IMR-90 (cell line): ENCODE measurements around the gene C16orf74.

Experiments
- BHLHE40 ChIP-seq: fragments of 150-350 bp; IDR thresholded peaks from 2 replicates; pipeline ENCODE4 v1.6.1; 2016; ENCODE audit warnings: mild to moderate bottlenecking, low read depth, low read length
- CEBPB ChIP-seq: IDR thresholded peaks from 2 replicates; pipeline ENCODE4 v1.6.1; 2012; ENCODE audit warnings: low read depth, low read length, improper control_type of control experiment
- CHD1 ChIP-seq: IDR thresholded peaks from 2 replicates; pipeline ENCODE4 v1.6.1; 2012; ENCODE audit warnings: low read depth, low read length, improper control_type of control experiment
- CTCF ChIP-seq: conservative IDR thresholded peaks from 2 replicates; pipeline ENCODE4 v1.5.1; 2012; ENCODE audit warnings: mild to moderate bottlenecking, low read depth, low read length, improper control_type of control experiment
- MAFK ChIP-seq: IDR thresholded peaks from 2 replicates; pipeline ENCODE4 v1.6.1; 2012; ENCODE audit warnings: low read depth, low read length, improper control_type of control experiment
- MAZ ChIP-seq: IDR thresholded peaks from 2 replicates; pipeline ENCODE4 v1.6.1; 2012; ENCODE audit warnings: low read depth, mild to moderate bottlenecking, low read length, improper control_type of control experiment, moderate library complexity, borderline replicate concordance
- NFE2L2 ChIP-seq: fragments of 150-350 bp; IDR thresholded peaks from 2 replicates; pipeline ENCODE4 v1.6.1; 2016; ENCODE audit warnings: low read depth, mild to moderate bottlenecking, low read length
- POLR2A ChIP-seq: IDR thresholded peaks from 2 replicates; pipeline ENCODE4 v1.6.1; 2012; ENCODE audit warnings: mild to moderate bottlenecking, low read depth, low read length
- RAD21 ChIP-seq: IDR thresholded peaks from 2 replicates; pipeline ENCODE4 v1.6.1; 2012; ENCODE audit warnings: low read length, improper control_type of control experiment
- USF2 ChIP-seq: fragments of 150-350 bp; IDR thresholded peaks from 2 replicates; pipeline ENCODE4 v1.6.1; 2017; ENCODE audit warnings: mild to moderate bottlenecking, antibody characterized with exemption, low read length, low read depth
- TF ChIP-seq, protein P1 (sequence below): fragments of 150-350 bp; IDR thresholded peaks from 2 replicates; pipeline ENCODE4 v1.6.1; 2016; ENCODE audit warnings: low read depth, mild to moderate bottlenecking, low read length, moderate library complexity, borderline replicate concordance

DNA sequence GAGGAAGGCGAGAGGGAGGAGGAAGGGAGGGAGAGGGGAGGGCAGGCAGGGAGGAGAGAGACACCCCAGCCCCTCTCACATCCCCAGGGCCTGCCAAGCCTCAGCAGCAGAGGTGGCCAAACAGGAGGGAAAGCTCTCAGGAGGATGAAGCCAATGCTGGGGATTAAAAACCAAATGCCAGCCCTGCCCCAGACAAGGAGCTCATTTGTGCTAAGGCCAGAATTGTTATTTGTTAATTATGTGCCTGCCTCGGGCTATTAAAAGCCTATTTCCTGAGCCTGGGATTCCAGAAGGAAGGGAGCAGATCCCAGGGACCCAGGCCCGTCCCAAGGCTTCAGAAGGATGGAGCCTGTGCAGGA is 34.2 kb downstream of the C16orf74 start:
- TF ChIP-seq CTCF: no peak
- TF ChIP-seq BHLHE40: no peak
- no peak for TF ChIP-seq POLR2A
- TF ChIP-seq MAFK: no peak
- TF ChIP-seq CHD1: no peak
- TF ChIP-seq RAD21: no peak
- TF ChIP-seq USF2: no peak
- no peak for TF ChIP-seq CEBPB
- no peak for TF ChIP-seq NFE2L2
- TF ChIP-seq, protein P1, sequence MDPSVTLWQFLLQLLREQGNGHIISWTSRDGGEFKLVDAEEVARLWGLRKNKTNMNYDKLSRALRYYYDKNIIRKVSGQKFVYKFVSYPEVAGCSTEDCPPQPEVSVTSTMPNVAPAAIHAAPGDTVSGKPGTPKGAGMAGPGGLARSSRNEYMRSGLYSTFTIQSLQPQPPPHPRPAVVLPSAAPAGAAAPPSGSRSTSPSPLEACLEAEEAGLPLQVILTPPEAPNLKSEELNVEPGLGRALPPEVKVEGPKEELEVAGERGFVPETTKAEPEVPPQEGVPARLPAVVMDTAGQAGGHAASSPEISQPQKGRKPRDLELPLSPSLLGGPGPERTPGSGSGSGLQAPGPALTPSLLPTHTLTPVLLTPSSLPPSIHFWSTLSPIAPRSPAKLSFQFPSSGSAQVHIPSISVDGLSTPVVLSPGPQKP: no peak
- no peak for TF ChIP-seq MAZ
